PC-9 (cell line): Measurements from ENCODE around the gene CA7.

Experiments used
- CTCF ChIP-seq: fragments of 200-600 bp; sonication (generic); conservative IDR thresholded peaks from 2 replicates; pipeline ENCODE4 v1.6.1; 2017; ENCODE audit warnings: mixed run types, antibody characterized with exemption, mild to moderate bottlenecking, moderate library complexity
- EZH2 ChIP-seq: fragments of 200-600 bp; sonication (generic); IDR thresholded peaks from 2 replicates; pipeline ENCODE4 v1.8.0; 2017; ENCODE audit warnings: antibody characterized with exemption, low read depth

DNA sequence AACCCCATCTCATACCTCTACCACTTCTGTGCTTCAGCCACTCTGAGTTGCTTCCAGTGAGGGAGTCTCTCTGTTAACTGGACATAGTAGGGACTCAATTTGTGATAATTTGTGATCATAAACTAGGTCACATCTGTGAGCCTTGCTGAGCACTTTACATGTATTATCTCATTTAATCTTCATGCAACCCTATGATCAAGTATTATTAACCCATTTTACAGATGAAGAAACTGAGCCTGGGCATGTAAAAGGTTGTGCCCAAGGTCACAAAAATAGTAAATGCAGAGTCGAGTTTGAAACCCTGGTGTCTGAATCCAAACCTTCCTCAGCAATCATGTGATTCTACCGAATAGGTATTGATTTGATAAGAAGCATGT is 54.7 kb downstream of the CA7 start:
- TF ChIP-seq CTCF = no peak
- TF ChIP-seq EZH2 = no peak
